ENCODE data around the gene MRPL19.

MRPL19 gene

GRCh38 chr2:75616406-75616805, 30.2 kb upstream of the MRPL19 start:
- no peak for DNase-seq (ENCODE audit: low spot score)

GRCh38 chr2:75616933-75617332, 29.6 kb upstream of the MRPL19 start:
- DNase-seq (ENCODE audit: low spot score), result no peak

- no peak for DNase-seq (ENCODE audit: low spot score)
These were observed 26.4 kb upstream of the MRPL19 start for GRCh38 chr2:75619956-75620740.

GRCh38 chr2:75621228-75621627, 25.4 kb upstream of the MRPL19 start:
- DNase-seq (ENCODE audit: low spot score), result no peak

- no peak for DNase-seq (ENCODE audit: low spot score)
These were observed 24.1 kb upstream of the MRPL19 start for GRCh38 chr2:75622500-75622899.

GRCh38 chr2:75622929-75623328, 23.7 kb upstream of the MRPL19 start:
- DNase-seq (ENCODE audit: low spot score), result no peak

- DNase-seq (ENCODE audit: low spot score), result peak; percentile 49
These were observed 18.6 kb upstream of the MRPL19 start for GRCh38 chr2:75627902-75628504.

- DNase-seq (ENCODE audit: low spot score), result no peak
These were observed 14.4 kb upstream of the MRPL19 start for GRCh38 chr2:75632091-75632701.

- DNase-seq (ENCODE audit: low spot score), result no peak
These were observed 13.8 kb upstream of the MRPL19 start for GRCh38 chr2:75632813-75633212.

GRCh38 chr2:75633620-75634019, 13.0 kb upstream of the MRPL19 start:
- no peak for DNase-seq (ENCODE audit: low spot score)

- DNase-seq (ENCODE audit: low spot score), result no peak
These were observed 11.6 kb upstream of the MRPL19 start for GRCh38 chr2:75634945-75635344.

GRCh38 chr2:75637568-75637967, 9.0 kb upstream of the MRPL19 start:
- no peak for DNase-seq (ENCODE audit: low spot score)

- DNase-seq (ENCODE audit: low spot score), result peak; percentile 50
These were observed 5.9 kb upstream of the MRPL19 start for GRCh38 chr2:75640621-75641121.

GRCh38 chr2:75641587-75641986, 5.0 kb upstream of the MRPL19 start:
- DNase-seq (ENCODE audit: low spot score), result no peak

- no peak for DNase-seq (ENCODE audit: low spot score)
These were observed 2.6 kb upstream of the MRPL19 start for GRCh38 chr2:75643980-75644379.

- DNase-seq (ENCODE audit: low spot score), result no peak
These were observed 940 bp upstream of the MRPL19 start for GRCh38 chr2:75645643-75646042.

- no peak for DNase-seq (ENCODE audit: low spot score)
These were observed 447 bp upstream of the MRPL19 start for GRCh38 chr2:75646090-75646582.

- no peak for DNase-seq (ENCODE audit: low spot score)
These were observed 1.2 kb downstream of the MRPL19 start for GRCh38 chr2:75647771-75648170.

GRCh38 chr2:75654012-75654411, 7.4 kb downstream of the MRPL19 start:
- DNase-seq (ENCODE audit: low spot score), result no peak

GRCh38 chr2:75655861-75656260, 9.3 kb downstream of the MRPL19 start:
- DNase-seq (ENCODE audit: low spot score), result no peak

GRCh38 chr2:75656563-75656962, 10.0 kb downstream of the MRPL19 start:
- no peak for DNase-seq (ENCODE audit: low spot score)

- DNase-seq (ENCODE audit: low spot score), result no peak
These were observed 11.2 kb downstream of the MRPL19 start for GRCh38 chr2:75657798-75658197.

- no peak for DNase-seq (ENCODE audit: low spot score)
These were observed 20.3 kb downstream of the MRPL19 start for GRCh38 chr2:75666911-75667310.
